Kidney (tissue), 14 donors: Measurements from ENCODE around the gene GOLGA5. TPM values are rescaled to one million over a fixed set of nuclear protein-coding genes. Genes with fewer than 3 reads are reported as not detected.

Experiments used
- DNase-seq, 5 donors: peaks; one replicate each; pipeline ENCODE4 v3.0.0-alpha.2; 2013 to 2020
- FAIRE-seq: peaks from 2 replicates; lab custom pipeline; 2012; peaks lifted over from hg19 to GRCh38; lab: Jason Lieb, UNC
- H3K27ac ChIP-seq, 2 donors: one replicate each; pipeline ENCODE4 v1.7.0; 2013; ENCODE audit warnings: low read depth in 2 of 2, low read length in 2 of 2, inconsistent platforms in 1 of 2
- H3K27me3 ChIP-seq: one replicate; pipeline ENCODE4 v1.7.1; 2013; ENCODE audit warnings: low read length, inconsistent platforms; ENCODE audit not compliant: control insufficient read depth, insufficient read depth
- H3K36me3 ChIP-seq, 3 donors: one replicate each; pipeline versions ENCODE4 v1.7.0 to v1.7.1; 2013; ENCODE audit warnings: low read length in 3 of 3, control low read depth in 1 of 3, inconsistent platforms in 1 of 3; ENCODE audit not compliant: insufficient read depth in 3 of 3, control insufficient read depth in 2 of 3
- H3K4me1 ChIP-seq, 3 donors: one replicate each; pipeline versions ENCODE4 v1.7.0 to v1.7.1; 2013; ENCODE audit warnings: low read length in 3 of 3, inconsistent platforms in 1 of 3, low read depth in 1 of 3; ENCODE audit not compliant: control insufficient read depth in 2 of 3, insufficient read depth in 2 of 3
- H3K4me3 ChIP-seq, 3 donors: one replicate each; pipeline versions ENCODE4 v1.7.0 to v1.8.1; 2013; ENCODE audit warnings: low read length in 3 of 3, control low read depth in 1 of 3, inconsistent platforms in 1 of 3
- H3K9ac ChIP-seq, 3 donors: one replicate each; pipeline versions ENCODE4 v1.7.0 to v1.7.1; 2013; ENCODE audit warnings: low read length in 3 of 3, control low read depth in 1 of 3, inconsistent platforms in 1 of 3
- H3K9me3 ChIP-seq, 3 donors: one replicate each; pipeline versions ENCODE4 v1.7.0 to v1.7.1; 2013; ENCODE audit warnings: low read length in 3 of 3, control low read depth in 1 of 3, inconsistent platforms in 1 of 3; ENCODE audit not compliant: control insufficient read depth in 2 of 3, insufficient read depth in 1 of 3
- CTCF ChIP-seq: IDR thresholded peaks from 3 replicates; pipeline ENCODE4 v1.5.1; 2012; ENCODE audit warnings: mild to moderate bottlenecking, moderate library complexity, borderline replicate concordance; ENCODE audit not compliant: insufficient read depth; ENCODE audit errors: extremely low read depth
- intact Hi-C: fragments of 100-400 bp; cut with DNase I; formaldehyde crosslinking; loops from one replicate; pipeline ENCODE4 v1.11.1; 2022
- polyA plus RNA-seq: library from polyadenylated mRNA; stranded (reverse); fragments of 350-450 nt; fragmentation: Illumina TruSeq; extraction: RNeasy Lipid Tissue Mini Kit (QIAGEN cat#74804); gene quantifications from one replicate; pipeline ENCODE4 v1.2.3, GENCODE V29; 2014; ENCODE audit warnings: low read depth, low replicate concordance; ENCODE audit not compliant: insufficient read depth
- total RNA-seq: library from RNA; stranded (reverse); fragmentation: NEBNext Ultra II Directional; extraction: Animal tissue kit (Norgen Biotek cat#: 25700); gene quantifications from one replicate; pipeline ENCODE4 v1.2.1, GENCODE V29; 2021
- donor health status: control.
- donor health status: control.
- donor health status: control.
- donor health status: control.
- donor health status: control.
- donor health status: DM: yes; HTN: yes; CAD: no.
- donor health status: Normal renal cell carcinoma (clear cell type).

The GOLGA5 gene
- total and polyA plus RNA-seq, 2 donors from 2014 or later, result 27.7 to 33.7 TPM

DNA sequence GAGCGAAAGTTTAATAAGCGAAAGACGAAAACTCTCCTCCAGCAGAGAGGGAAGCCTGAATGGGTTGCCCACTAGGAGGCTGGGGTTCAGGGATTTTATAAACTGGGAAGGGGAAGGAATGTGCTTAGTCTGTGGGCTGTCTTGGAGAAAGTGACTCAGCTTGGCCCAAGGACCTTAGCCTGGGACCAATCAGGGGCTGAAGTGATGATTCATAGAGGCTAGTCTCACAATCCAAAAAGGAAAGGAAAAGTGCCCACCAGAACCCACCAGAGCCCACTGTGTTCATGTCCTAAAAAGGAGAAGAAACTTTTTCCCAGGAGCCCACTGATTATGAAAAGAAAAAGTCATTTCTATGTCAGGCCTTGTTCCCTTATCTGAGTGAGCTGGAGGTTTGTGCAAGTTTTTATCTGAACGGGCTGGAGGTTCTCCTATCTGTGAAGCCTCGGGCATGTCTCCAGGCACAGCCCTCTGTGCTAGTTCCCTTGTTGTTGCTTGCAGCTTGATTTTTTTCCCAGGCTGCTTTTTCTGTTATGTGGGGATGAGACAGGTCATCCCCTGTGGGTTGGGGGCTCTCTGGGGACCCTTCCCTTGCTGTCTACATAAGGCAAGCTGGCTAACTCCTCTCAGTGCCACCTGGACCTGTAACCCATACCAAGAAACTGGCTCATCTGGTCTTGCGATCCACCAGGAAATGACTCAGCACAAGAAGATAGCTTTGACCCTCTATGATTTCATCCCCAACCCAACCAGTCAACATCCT lies 8.3 kb upstream of the GOLGA5 start:
- DNase-seq (no peak), FAIRE-seq (no peak)
- H3K9me3 ChIP-seq, result peaks cover 1 to 11% (median 6%) of the 10 kb centered on the region in 3 donors
- intact Hi-C loops, result loop anchor here (10.0 kb wide), 1 partner anchor 71 kb away; no protein-coding TSS in a partner anchor
- no peak for TF ChIP-seq CTCF
- no peak overlapping the region for H3K27ac ChIP-seq
- no peak overlapping the region for H3K9ac ChIP-seq
- H3K27me3 ChIP-seq, result no peaks in the 10 kb centered on the region
- no peaks in the 10 kb centered on the region for H3K4me1 ChIP-seq
- H3K36me3 ChIP-seq, result no peaks in the 10 kb centered on the region
- H3K4me3 ChIP-seq, result no peak overlapping the region

DNA sequence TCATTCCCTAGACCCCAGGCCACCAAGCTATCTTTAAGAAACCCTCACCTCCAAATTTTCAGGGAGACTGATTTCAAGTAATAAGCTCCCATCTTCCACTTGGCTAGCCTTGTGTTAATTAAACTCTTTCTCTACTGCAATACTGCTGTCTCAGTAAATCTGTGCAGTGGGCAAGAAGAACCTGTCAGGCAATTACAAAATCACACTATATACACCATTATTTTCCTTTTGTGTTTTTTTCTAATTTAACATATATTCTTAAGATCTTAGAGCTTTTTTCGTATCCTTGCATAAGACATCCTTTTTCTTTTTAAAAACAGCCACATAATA lies 7.7 kb upstream of the GOLGA5 start:
- no peak overlapping the region for H3K27ac ChIP-seq
- DNase-seq (no peak), FAIRE-seq (no peak)
- H3K4me1 ChIP-seq, result no peaks in the 10 kb centered on the region
- H3K27me3 ChIP-seq, result no peaks in the 10 kb centered on the region
- peaks cover 1 to 11% (median 6%) of the 10 kb centered on the region in 3 donors for H3K9me3 ChIP-seq
- no peak for TF ChIP-seq CTCF
- H3K9ac ChIP-seq, result no peak overlapping the region
- no peaks in the 10 kb centered on the region for H3K36me3 ChIP-seq
- H3K4me3 ChIP-seq, result no peak overlapping the region
- intact Hi-C loops, result loop anchor here (10.0 kb wide), 1 partner anchor 72 kb away; no protein-coding TSS in a partner anchor

DNA sequence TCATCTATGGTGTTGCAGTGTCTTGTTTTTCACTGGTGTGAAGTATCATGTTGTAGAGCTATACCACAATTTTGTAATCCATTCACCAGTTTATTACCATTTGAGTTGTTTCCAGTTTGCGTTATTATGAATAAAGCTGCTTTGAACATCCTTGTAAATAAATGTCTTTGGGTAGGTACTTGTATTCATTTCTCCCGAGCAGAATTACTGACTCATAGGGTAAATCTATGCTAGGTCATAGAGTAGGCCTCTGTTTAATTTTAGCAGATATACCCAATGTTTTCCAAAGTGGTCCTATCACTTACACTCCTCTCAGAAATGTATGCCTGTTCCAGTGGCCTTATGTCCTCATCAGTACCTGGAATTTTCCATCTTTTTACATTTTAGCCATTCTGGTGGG lies 6.6 kb upstream of the GOLGA5 start:
- DNase-seq (no peak), FAIRE-seq (no peak)
- intact Hi-C loops, result loop anchor here (10.0 kb wide), 1 partner anchor 73 kb away; no protein-coding TSS in a partner anchor
- Histone ChIP-seq H3K4me1 (no peaks in the 10 kb centered on the region), H3K36me3 (no peaks in the 10 kb centered on the region), H3K9me3 (peaks cover 1 to 11% (median 6%) of the 10 kb centered on the region in 3 donors), H3K27me3 (no peaks in the 10 kb centered on the region), H3K9ac (no peak overlapping the region), H3K4me3 (no peak overlapping the region), H3K27ac (no peak overlapping the region)
- TF ChIP-seq CTCF, result no peak
